Measurements from ENCODE around the gene ARMC9.

- TF ChIP-seq EZH2 (IDR thresholded peaks at IDR 0.05; ENCODE audit: insufficient read depth, poor library complexity, severe bottlenecking) (no peak), EZH2phosphoT487 (IDR thresholded peaks at IDR 0.05; ENCODE audit: insufficient read depth, low read depth) (no peak)
Measured at GRCh38 chr2:231235217-231235616, 36.8 kb downstream of the ARMC9 start.
